Sigmoid colon (tissue), 7 donors: Measurements from ENCODE around the gene FFAR1. TPM values are rescaled to one million over a fixed set of nuclear protein-coding genes. Genes with fewer than 3 reads are reported as not detected.

Experiments
- DNase-seq: peaks from one replicate; pipeline ENCODE4 v3.0.0-alpha.2; 2019
- H3K27ac ChIP-seq, 4 donors: fragments of 200-600 bp; sonication (generic); one replicate each; pipeline ENCODE4 v1.5.1; 2016 to 2019; ENCODE audit warnings: mild to moderate bottlenecking in 1 of 4
- H3K27me3 ChIP-seq, 3 donors: fragments of 200-600 bp; sonication (generic); one replicate each; pipeline ENCODE4 v1.5.1; 2019; ENCODE audit warnings: mild to moderate bottlenecking in 1 of 3
- H3K36me3 ChIP-seq, 4 donors: fragments of 200-600 bp; sonication (generic); one replicate each; pipeline ENCODE4 v1.5.1; 2016 to 2019
- H3K4me1 ChIP-seq, 4 donors: fragments of 200-600 bp; sonication (generic); one replicate each; pipeline ENCODE4 v1.5.1; 2017 to 2019
- H3K4me3 ChIP-seq, 4 donors: fragments of 200-600 bp; sonication (generic); one replicate each; pipeline ENCODE4 v1.5.1; 2017 to 2019; ENCODE audit warnings: mild to moderate bottlenecking in 2 of 4, moderate library complexity in 1 of 4
- H3K9me3 ChIP-seq, 4 donors: fragments of 200-600 bp in 3 of 4; sonication (generic) in 3 of 4; one replicate each; pipeline versions ENCODE4 v1.5.1 to v1.6.1; 2013 to 2019
- CTCF ChIP-seq, 4 experiments: fragments of 450-650 bp in 3 of 4; fragments of 200-600 bp in 1 of 4; IDR thresholded peaks; one replicate each; pipeline ENCODE4 v1.5.1; 2016 to 2019; ENCODE audit warnings: antibody characterized with exemption in 4 of 4, mild to moderate bottlenecking in 3 of 4, moderate library complexity in 2 of 4
- EP300 ChIP-seq, 4 donors: sonication (generic); formaldehyde crosslinking; IDR thresholded peaks; one replicate each; pipeline ENCODE4 v1.6.1; 2017; ENCODE audit warnings: antibody characterized with exemption in 4 of 4
- POLR2A ChIP-seq, 2 donors: fragments of 450-650 bp; IDR thresholded peaks; one replicate each; pipeline ENCODE4 v1.6.1; 2016; ENCODE audit warnings: antibody characterized with exemption in 2 of 2, mild to moderate bottlenecking in 2 of 2, moderate library complexity in 2 of 2
- POLR2AphosphoS5 ChIP-seq, 4 donors: sonication (generic); formaldehyde crosslinking; IDR thresholded peaks; one replicate each; pipeline ENCODE4 v1.6.1; 2017; ENCODE audit warnings: antibody characterized with exemption in 4 of 4
- WGBS, 2 donors: extraction: QIAGEN DNeasy Blood & Tissue Kit; methylation state at CpG; one replicate each; pipeline ENCODE4 v1.1.7; 2013; 5-methylcytosine and 5-hydroxymethylcytosine counted together
- intact Hi-C: fragments of 100-400 bp; cut with DNase I; formaldehyde crosslinking; loops from one replicate; pipeline ENCODE4 v1.15.1; 2023
- polyA plus RNA-seq, 3 donors: library from polyadenylated mRNA; stranded (reverse); fragments of 200-250 nt; gene quantifications; one replicate each; pipeline ENCODE4 v1.2.3, GENCODE V29; 2013
- total RNA-seq, 4 donors: library from RNA; depleted of rRNA; stranded (reverse); fragments of >200 nt; gene quantifications; one replicate each; pipeline ENCODE4 v1.1.0, GENCODE V29; 2016
- donor health status: healthy with polysubstance abuse.
- donor health status: Bipolar disorder and iron deficiency.
- donor health status: healthy.

FFAR1 gene
- total and polyA plus RNA-seq, 7 donors = 0.06 TPM; not detected in 6

- no peak for TF ChIP-seq EP300 (IDR thresholded peaks at IDR 0.05)
- TF ChIP-seq POLR2A (IDR thresholded peaks at IDR 0.05) = no peak
- no peak for TF ChIP-seq POLR2AphosphoS5 (IDR thresholded peaks at IDR 0.05)
- TF ChIP-seq CTCF (IDR thresholded peaks at IDR 0.05) = no peak
- H3K36me3 ChIP-seq = no peaks in the 10 kb centered on the region
- no peak overlapping the region for H3K27ac ChIP-seq
- peaks cover 0 to 4% (median 2%) of the 10 kb centered on the region in 4 donors for H3K9me3 ChIP-seq
- no peak for DNase-seq
- WGBS, 2 donors = 72 to 80% methylated on average over 7 of the region's 7 CpGs
- no peaks in the 10 kb centered on the region for H3K4me1 ChIP-seq
- no peak overlapping the region for H3K4me3 ChIP-seq
- intact Hi-C loops = no loop called here
- peaks cover 0 to 4% (median 0%) of the 10 kb centered on the region in 3 donors for H3K27me3 ChIP-seq
These were observed 30.1 kb upstream of the FFAR1 start for GRCh38 chr19:35317464-35318043.

- H3K9me3 ChIP-seq = peaks cover 0 to 4% (median 2%) of the 10 kb centered on the region in 4 donors
- DNase-seq = peak; percentile 73
These were observed 28.8 kb upstream of the FFAR1 start for GRCh38 chr19:35318679-35319448.

GRCh38 chr19:35320065-35320713, 27.5 kb upstream of the FFAR1 start:
- Histone ChIP-seq H3K4me1 (no peaks in the 10 kb centered on the region), H3K27me3 (peaks cover 0 to 2% (median 0%) of the 10 kb centered on the region in 3 donors), H3K9me3 (peaks cover 0 to 4% (median 2%) of the 10 kb centered on the region in 4 donors), H3K27ac (no peak overlapping the region), H3K36me3 (no peaks in the 10 kb centered on the region), H3K4me3 (no peak overlapping the region)
- intact Hi-C loops = no loop called here
- 47 to 70% methylated on average over 12 of the region's 12 CpGs for WGBS, 2 donors
- TF ChIP-seq CTCF (IDR thresholded peaks at IDR 0.05) (no peak), EP300 (IDR thresholded peaks at IDR 0.05) (no peak), POLR2AphosphoS5 (IDR thresholded peaks at IDR 0.05) (no peak), POLR2A (IDR thresholded peaks at IDR 0.05) (no peak)
- no peak for DNase-seq

More at GRCh38 chr19:35318679-35319448, 28.8 kb upstream of the FFAR1 start:
- no peak overlapping the region for H3K4me3 ChIP-seq
- H3K27ac ChIP-seq = no peak overlapping the region
- TF ChIP-seq POLR2A (IDR thresholded peaks at IDR 0.05) (no peak), POLR2AphosphoS5 (IDR thresholded peaks at IDR 0.05) (peak in 1 of 4 donors; percentile 57), EP300 (IDR thresholded peaks at IDR 0.05) (no peak), CTCF (IDR thresholded peaks at IDR 0.05) (no peak)
- H3K27me3 ChIP-seq = peaks cover 0 to 4% (median 0%) of the 10 kb centered on the region in 3 donors
- no peaks in the 10 kb centered on the region for H3K36me3 ChIP-seq
- H3K4me1 ChIP-seq = no peaks in the 10 kb centered on the region
- WGBS, 2 donors = 65 to 69% methylated on average over 16 of the region's 16 CpGs
- intact Hi-C loops = no loop called here

GRCh38 chr19:35321291-35321690, 26.4 kb upstream of the FFAR1 start:
- H3K4me3 ChIP-seq = no peak overlapping the region
- WGBS, 2 donors = 74 to 85% methylated on average over 2 of the region's 2 CpGs
- no peak for DNase-seq
- peaks cover 0 to 4% (median 2%) of the 10 kb centered on the region in 4 donors for H3K9me3 ChIP-seq
- no peak overlapping the region for H3K27ac ChIP-seq
- no peaks in the 10 kb centered on the region for H3K27me3 ChIP-seq
- H3K4me1 ChIP-seq = no peaks in the 10 kb centered on the region
- intact Hi-C loops = no loop called here
- H3K36me3 ChIP-seq = no peaks in the 10 kb centered on the region
- TF ChIP-seq POLR2AphosphoS5 (IDR thresholded peaks at IDR 0.05) (no peak), CTCF (IDR thresholded peaks at IDR 0.05) (no peak), POLR2A (IDR thresholded peaks at IDR 0.05) (no peak), EP300 (IDR thresholded peaks at IDR 0.05) (no peak)
